H1 (cell line): ENCODE results near the gene SPSB1. TPM values are rescaled to one million over a fixed set of nuclear protein-coding genes. Genes with fewer than 3 reads are reported as not detected.

Experiments
- CTCF ChIA-PET: fragments of 300-600 bp; sonication (Branson Sonifier 250); formaldehyde crosslinking; loops from one replicate; lab custom pipeline; 2021; ENCODE audit not compliant: partially characterized antibody; lab: Charles Lee
- POLR2A ChIA-PET: fragments of 300-600 bp; sonication (Branson Sonifier 250); formaldehyde crosslinking; loops from one replicate; lab custom pipeline; 2021; ENCODE audit warnings: inconsistent platforms; ENCODE audit not compliant: partially characterized antibody; lab: Charles Lee
- DNase-seq, 2 experiments: peaks; one replicate each; pipeline versions ENCODE4 v3.0.0 to v3.0.0-alpha.2; 2010 to 2022; ENCODE audit warnings: low spot score in 2 of 2, low read depth in 1 of 2, mixed read lengths in 1 of 2
- FAIRE-seq: peaks from 2 replicates; lab custom pipeline; 2011; peaks lifted over from hg19 to GRCh38; lab: Jason Lieb, UNC
- H2AFZ ChIP-seq: 2 replicates; pipeline ENCODE4 v1.8.1; 2012; ENCODE audit warnings: low read length, inconsistent platforms
- H2AK5ac ChIP-seq: 2 replicates; pipeline ENCODE4 v1.6.1; 2013; ENCODE audit warnings: low read depth, low read length
- H2BK120ac ChIP-seq: replicated peaks from 2 replicates; pipeline ENCODE3; 2013; ENCODE audit warnings: low read depth, low read length, inconsistent platforms
- H2BK12ac ChIP-seq: 2 replicates; pipeline ENCODE4 v1.6.1; 2013; ENCODE audit warnings: low read depth, low read length
- H2BK15ac ChIP-seq: 2 replicates; pipeline ENCODE4 v1.6.1; 2013; ENCODE audit warnings: low read length
- H2BK20ac ChIP-seq: 2 replicates; pipeline ENCODE4 v1.6.1; 2013; ENCODE audit warnings: low read length
- H2BK5ac ChIP-seq: 2 replicates; pipeline ENCODE4 v1.6.1; 2013; ENCODE audit warnings: low read depth, low read length
- H3K14ac ChIP-seq: 2 replicates; pipeline ENCODE4 v1.6.1; 2013; ENCODE audit warnings: inconsistent platforms; ENCODE audit not compliant: insufficient read length
- H3K18ac ChIP-seq: 2 replicates; pipeline ENCODE4 v1.6.1; 2013; ENCODE audit warnings: low read length; ENCODE audit errors: extremely low read depth
- H3K23ac ChIP-seq: 2 replicates; pipeline ENCODE4 v1.6.1; 2013; ENCODE audit warnings: inconsistent platforms; ENCODE audit not compliant: insufficient read length
- H3K23me2 ChIP-seq: 2 replicates; pipeline ENCODE4 v1.6.1; 2013; ENCODE audit warnings: low read depth, low read length
- H3K27ac ChIP-seq: 2 replicates; pipeline ENCODE4 v1.6.1; 2011; ENCODE audit warnings: low read depth, low read length, inconsistent platforms
- H3K27me3 ChIP-seq, 4 experiments: replicated peaks in 1 of 4; 1 replicate in 1 of 4; 2 replicates in 3 of 4; pipeline versions ENCODE4 v1.6.1 to v1.8.1; 2011 to 2013; ENCODE audit warnings: low read length in 3 of 4, mild to moderate bottlenecking in 3 of 4, inconsistent platforms in 2 of 4, mixed read lengths in 2 of 4, moderate library complexity in 1 of 4; ENCODE audit not compliant: control insufficient read depth in 3 of 4, insufficient read depth in 3 of 4; ENCODE audit errors: extremely low read depth in 1 of 4
- H3K36me3 ChIP-seq, 4 experiments: 2 replicates each; pipeline versions ENCODE4 v1.6.1 to v1.8.1; 2011 to 2013; ENCODE audit warnings: mild to moderate bottlenecking in 4 of 4, low read length in 3 of 4, moderate library complexity in 2 of 4, control low read depth in 1 of 4, inconsistent platforms in 1 of 4; ENCODE audit not compliant: insufficient read depth in 4 of 4, control insufficient read depth in 2 of 4
- H3K4ac ChIP-seq: replicated peaks from 2 replicates; pipeline ENCODE3; 2013; ENCODE audit warnings: low read length, low read depth, mixed read lengths, inconsistent platforms; ENCODE audit not compliant: insufficient read length
- H3K4me1 ChIP-seq, 4 experiments: replicated peaks in 1 of 4; 1 replicate in 1 of 4; 2 replicates in 3 of 4; pipeline versions ENCODE4 v1.6.1 to v1.8.1; 2011 to 2013; ENCODE audit warnings: low read length in 3 of 4, inconsistent platforms in 2 of 4, mixed read lengths in 1 of 4; ENCODE audit not compliant: insufficient read depth in 4 of 4, control insufficient read depth in 3 of 4
- H3K4me2 ChIP-seq, 2 experiments: 2 replicates each; pipeline versions ENCODE4 v1.6.1 to v1.8.1; 2011 to 2013; ENCODE audit warnings: low read depth in 2 of 2, low read length in 2 of 2, control low read depth in 1 of 2, inconsistent platforms in 1 of 2, mild to moderate bottlenecking in 1 of 2; ENCODE audit not compliant: insufficient read depth in 1 of 2
- H3K4me3 ChIP-seq, 4 experiments: fragments of 200-600, 300-600 bp in 1 of 4; sonication (generic), shearing (Covaris generic), sonication (Bioruptor Twin) in 1 of 4; 2 replicates each; pipeline versions ENCODE4 v1.5.1 to v1.8.1; 2011 to 2016; ENCODE audit warnings: low read length in 4 of 4, low read depth in 3 of 4, control low read depth in 2 of 4, inconsistent platforms in 2 of 4, mild to moderate bottlenecking in 2 of 4, mixed read lengths in 1 of 4, moderate library complexity in 1 of 4; ENCODE audit not compliant: insufficient read depth in 2 of 4; ENCODE audit errors: extremely low read depth in 1 of 4
- H3K56ac ChIP-seq: replicated peaks from 2 replicates; pipeline ENCODE3; 2013; ENCODE audit warnings: low read depth, mild to moderate bottlenecking, mixed read lengths, low read length, inconsistent platforms; ENCODE audit not compliant: insufficient read length
- H3K79me1 ChIP-seq: 2 replicates; pipeline ENCODE4 v1.6.1; 2013; ENCODE audit warnings: low read depth, low read length, control low read depth
- H3K79me2 ChIP-seq, 2 experiments: 2 replicates each; pipeline versions ENCODE4 v1.6.1 to v1.8.1; 2012 to 2013; ENCODE audit warnings: low read length in 2 of 2, mild to moderate bottlenecking in 2 of 2, inconsistent platforms in 1 of 2; ENCODE audit not compliant: insufficient read depth in 2 of 2, control insufficient read depth in 1 of 2
- H3K9ac ChIP-seq, 4 experiments: replicated peaks in 1 of 4; 1 replicate in 1 of 4; 2 replicates in 3 of 4; pipeline versions ENCODE4 v1.6.1 to v1.8.1; 2011 to 2013; ENCODE audit warnings: low read depth in 3 of 4, low read length in 3 of 4, control low read depth in 2 of 4, mild to moderate bottlenecking in 2 of 4, moderate library complexity in 2 of 4, inconsistent platforms in 1 of 4; ENCODE audit errors: extremely low read depth in 1 of 4
- H3K9me3 ChIP-seq, 2 experiments: 2 replicates each; pipeline versions ENCODE4 v1.6.1 to v1.8.1; 2012 to 2013; ENCODE audit warnings: mild to moderate bottlenecking in 2 of 2, moderate library complexity in 2 of 2, control low read depth in 1 of 2, inconsistent platforms in 1 of 2, low read depth in 1 of 2, low read length in 1 of 2, mixed read lengths in 1 of 2; ENCODE audit not compliant: insufficient read depth in 2 of 2
- H4K20me1 ChIP-seq, 2 experiments: replicated peaks in 1 of 2; 2 replicates each; pipeline versions ENCODE3 to v1.8.1; 2011 to 2013; ENCODE audit warnings: inconsistent platforms in 2 of 2, low read length in 2 of 2, mild to moderate bottlenecking in 1 of 2; ENCODE audit not compliant: insufficient read depth in 2 of 2, control insufficient read depth in 1 of 2
- H4K5ac ChIP-seq: 2 replicates; pipeline ENCODE4 v1.6.1; 2013; ENCODE audit warnings: low read length, low read depth, mixed read lengths, inconsistent platforms; ENCODE audit not compliant: insufficient read length
- H4K8ac ChIP-seq: 2 replicates; pipeline ENCODE4 v1.8.0; 2013; ENCODE audit warnings: mild to moderate bottlenecking, moderate library complexity, low read length, inconsistent platforms; ENCODE audit not compliant: insufficient read depth; ENCODE audit errors: extremely low read depth
- H4K91ac ChIP-seq: replicated peaks from 2 replicates; pipeline ENCODE3; 2013; ENCODE audit warnings: low read length, mixed read lengths, inconsistent platforms; ENCODE audit not compliant: insufficient read length
- ATF2 ChIP-seq: IDR thresholded peaks from 2 replicates; pipeline ENCODE4 v1.6.1; 2012; ENCODE audit warnings: low read length, inconsistent platforms
- BACH1 ChIP-seq: IDR thresholded peaks from 2 replicates; pipeline ENCODE4 v1.6.1; 2012; ENCODE audit warnings: low read length, improper control_type of control experiment
- CREB1 ChIP-seq: IDR thresholded peaks from 2 replicates; pipeline ENCODE4 v1.6.1; 2012; ENCODE audit warnings: inconsistent platforms
- GABPA ChIP-seq: IDR thresholded peaks from 2 replicates; pipeline ENCODE4 v1.6.1; 2011; ENCODE audit warnings: mild to moderate bottlenecking, low read length, moderate library complexity, borderline replicate concordance; ENCODE audit not compliant: insufficient read depth
- HDAC6 ChIP-seq: IDR thresholded peaks from one replicate; pipeline ENCODE4 v1.7.1; 2012; ENCODE audit warnings: low read depth, mild to moderate bottlenecking, inconsistent platforms, low read length, moderate library complexity
- KDM5A ChIP-seq: fragments of 200-600 bp; IDR thresholded peaks from 2 replicates; pipeline ENCODE4 v1.7.1; 2012; ENCODE audit warnings: mild to moderate bottlenecking, low read length, inconsistent platforms, mixed read lengths
- POLR2A ChIP-seq, 2 experiments: IDR thresholded peaks; 1 replicate in 1 of 2; 2 replicates in 1 of 2; pipeline ENCODE4 v1.6.1; 2011; ENCODE audit warnings: low read depth in 2 of 2, low read length in 2 of 2, mild to moderate bottlenecking in 2 of 2; ENCODE audit errors: control extremely low read depth in 1 of 2
- RBBP5 ChIP-seq: IDR thresholded peaks from 2 replicates; pipeline ENCODE4 v1.7.1; 2012; ENCODE audit warnings: low read depth, mild to moderate bottlenecking, inconsistent platforms, low read length, moderate library complexity, borderline replicate concordance
- RXRA ChIP-seq: IDR thresholded peaks from 2 replicates; pipeline ENCODE4 v1.6.1; 2011; ENCODE audit warnings: low read depth, mild to moderate bottlenecking, low read length, moderate library complexity; ENCODE audit not compliant: insufficient read depth
- SIN3A ChIP-seq, 2 experiments: IDR thresholded peaks in 1 of 2; conservative IDR thresholded peaks in 1 of 2; 2 replicates each; pipeline ENCODE4 v1.6.1; 2011 to 2012; ENCODE audit warnings: low read length in 2 of 2, improper control_type of control experiment in 1 of 2, low read depth in 1 of 2, mild to moderate bottlenecking in 1 of 2
- SP4 ChIP-seq: IDR thresholded peaks from 2 replicates; pipeline ENCODE4 v1.6.1; 2012; ENCODE audit warnings: low read length, inconsistent platforms
- TAF1 ChIP-seq: IDR thresholded peaks from 2 replicates; pipeline ENCODE4 v1.6.1; 2011; ENCODE audit warnings: mild to moderate bottlenecking, low read depth, low read length
- TEAD4 ChIP-seq: IDR thresholded peaks from 2 replicates; pipeline ENCODE4 v1.6.1; 2012; ENCODE audit warnings: low read depth, low read length, inconsistent platforms, mixed read lengths
- WGBS, 2 experiments: shearing (Covaris generic) in 1 of 2; methylation state at CpG; one replicate each; pipeline versions ENCODE4 v1.1.6 to v1.1.7; 2013 to 2015; ENCODE audit warnings: low lambda C conversion rate in 2 of 2, mixed read lengths in 2 of 2, inconsistent platforms in 1 of 2, low coverage in 1 of 2, missing lambda C conversion rate in 1 of 2; ENCODE audit not compliant: insufficient replicate concordance in 2 of 2, insufficient coverage in 1 of 2, insufficient read length in 1 of 2; ENCODE audit errors: extremely low coverage in 1 of 2, missing lambda C conversion rate in 1 of 2; 5-methylcytosine and 5-hydroxymethylcytosine counted together
- polyA plus RNA-seq, 7 experiments: library from polyadenylated mRNA; depleted of rRNA in 3 of 7; stranded (reverse) in 5 of 7; unstranded in 2 of 7; fragments of >200 nt in 5 of 7; fragments of 200-250 nt in 2 of 7; gene quantifications; 1 replicate in 5 of 7; 2 replicates in 1 of 7; 4 replicates in 1 of 7; pipeline versions ENCODE4 v1.2.1 to v1.2.3, GENCODE V29; 2011 to 2013; ENCODE audit warnings: missing spikeins in 2 of 7, mixed read lengths in 2 of 7
- total RNA-seq: library from RNA; stranded (reverse); fragmentation: NEBNext Ultra II Directional; extraction: Animal tissue kit (Norgen Biotek cat#: 25700); gene quantifications from 2 replicates; pipeline ENCODE4 v1.2.1, GENCODE V29; 2021

SPSB1 gene
- total and polyA plus RNA-seq, 2 of the 8 experiments (the other 6 are each of a cell fraction or from before 2014, with no cell fraction given), result 5.3 to 6.4 TPM

DNA sequence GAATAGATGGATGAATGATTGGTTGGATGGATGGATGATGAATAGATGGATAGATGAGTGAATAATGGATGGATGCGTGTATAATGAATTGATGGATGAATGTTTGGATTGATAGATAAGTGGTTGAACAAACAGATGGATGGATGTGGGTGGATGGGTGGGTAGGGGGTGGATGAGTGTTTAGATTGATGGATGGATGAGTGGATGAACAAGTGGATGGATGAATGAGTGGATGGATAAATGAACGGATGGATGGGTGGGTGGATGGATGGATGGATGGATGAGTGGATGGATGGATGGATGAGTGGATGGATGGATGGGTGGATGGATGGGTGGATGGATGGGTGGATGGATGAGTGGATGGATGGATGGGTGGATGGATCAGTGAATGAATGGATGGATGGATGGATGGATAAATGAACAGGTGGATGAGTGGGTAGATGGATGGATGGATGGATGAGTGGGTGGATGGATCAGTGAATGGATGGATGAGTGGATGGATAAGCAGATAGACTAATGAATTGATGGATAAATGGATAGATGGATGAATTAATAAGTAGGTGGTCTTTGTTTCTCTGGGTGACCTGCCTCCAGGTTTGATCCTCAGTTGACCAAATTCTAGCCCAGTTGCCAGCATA lies 64.3 kb downstream of the SPSB1 start:
- H3K79me1 ChIP-seq, result peaks cover 2% of the 10 kb centered on the region; the same call in 1 of the 2 replicates
- H2BK120ac ChIP-seq, result no peak overlapping the region
- no peak overlapping the region for H3K4me2 ChIP-seq
- no peak overlapping the region for H3K23ac ChIP-seq
- H4K91ac ChIP-seq, result no peak overlapping the region
- H4K5ac ChIP-seq, result no peak overlapping the region
- peaks cover 2 to 5% of the 10 kb centered on the region in 2 experiments for H4K20me1 ChIP-seq
- ChIA-PET POLR2A (no interaction called here), CTCF (interaction anchor here (1.3 kb wide), 1 partner anchor 98 kb away, joined by 5 read pairs; no protein-coding TSS in a partner anchor)
- no peak overlapping the region for H3K14ac ChIP-seq
- H3K23me2 ChIP-seq, result peaks cover 6% of the 10 kb centered on the region; the same call in 1 of the 2 replicates
- H3K79me2 ChIP-seq, result no peaks in the 10 kb centered on the region
- no peak overlapping the region for H2BK5ac ChIP-seq
- H3K18ac ChIP-seq, result no peak overlapping the region
- H2BK20ac ChIP-seq, result no peak overlapping the region
- H2BK15ac ChIP-seq, result no peak overlapping the region
- H3K4me3 ChIP-seq, result no peak overlapping the region
- no peak overlapping the region for H2AFZ ChIP-seq
- H3K56ac ChIP-seq, result no peak overlapping the region
- H3K9ac ChIP-seq, result no peak overlapping the region
- H3K4ac ChIP-seq, result no peak overlapping the region
- no peak overlapping the region for H2BK12ac ChIP-seq
- DNase-seq (no peak), FAIRE-seq (no peak)
- no peaks in the 10 kb centered on the region for H3K9me3 ChIP-seq
- H3K4me1 ChIP-seq, result peaks cover 0 to 9% (median 4%) of the 10 kb centered on the region in 4 experiments; a peak in 5 of 7 replicates
- no peak overlapping the region for H4K8ac ChIP-seq
- no peak overlapping the region for H2AK5ac ChIP-seq
- WGBS, 2 experiments, result 86 to 100% methylated on average over 1 to 2 of the region's 2 CpGs
- no peaks in the 10 kb centered on the region for H3K27me3 ChIP-seq
- no peak overlapping the region for H3K27ac ChIP-seq
- no peaks in the 10 kb centered on the region; a peak in 1 of 8 replicates for H3K36me3 ChIP-seq
- no peak for TF ChIP-seq TAF1
- no peak for TF ChIP-seq SP4
- no peak for TF ChIP-seq BACH1
- no peak for TF ChIP-seq CREB1
- no peak for TF ChIP-seq ATF2
- TF ChIP-seq TEAD4, result no peak
- TF ChIP-seq GABPA, result no peak
- TF ChIP-seq KDM5A, result no peak
- TF ChIP-seq HDAC6, result no peak
- no peak for TF ChIP-seq RBBP5
- TF ChIP-seq RXRA, result no peak
- no peak for TF ChIP-seq SIN3A (conservative IDR thresholded peaks at IDR 0.05 in 1 of 2, IDR thresholded peaks at IDR 0.05 in 1 of 2; ENCODE audit: low read depth in 1 of 2, low read length in 2 of 2)
- TF ChIP-seq POLR2A (IDR thresholded peaks at IDR 0.05; ENCODE audit: control extremely low read depth in 1 of 2, low read depth in 2 of 2, low read length in 2 of 2), result no peak
